Spleen (tissue), 7 donors: ENCODE data around the gene SLC35E2B.

ENCODE experiments used
- POLR2A ChIP-seq, 3 donors: fragments of 450-650 bp; IDR thresholded peaks; one replicate each; pipeline ENCODE4 v1.5.1; 2017; ENCODE audit warnings: antibody characterized with exemption in 3 of 3, mild to moderate bottlenecking in 1 of 3
- POLR2AphosphoS5 ChIP-seq, 3 donors: sonication (generic); formaldehyde crosslinking; IDR thresholded peaks; one replicate each; pipeline ENCODE4 v1.5.1; 2017; ENCODE audit warnings: antibody characterized with exemption in 3 of 3
- TF ChIP-seq, protein P1 (sequence below), 11 experiments: fragments of 200-600 bp in 7 of 11; fragments of 450-650 bp in 4 of 11; sonication (generic) in 4 of 11; IDR thresholded peaks in 8 of 11; conservative IDR thresholded peaks in 3 of 11; 1 replicate in 7 of 11; 2 replicates in 4 of 11; pipeline versions ENCODE4 v1.4.0 to v1.8.0; 2016 to 2021; ENCODE audit warnings: antibody characterized with exemption in 11 of 11, inconsistent platforms in 4 of 11, mild to moderate bottlenecking in 1 of 11
- donor health status: DM: no; HTN: no; CAD: no; lungs with moderate emphysema.
- donor health status: DM: no; HTN: no; CAD: no.
- donor health status: DM: no; HTN: no; CAD: no.

DNA sequence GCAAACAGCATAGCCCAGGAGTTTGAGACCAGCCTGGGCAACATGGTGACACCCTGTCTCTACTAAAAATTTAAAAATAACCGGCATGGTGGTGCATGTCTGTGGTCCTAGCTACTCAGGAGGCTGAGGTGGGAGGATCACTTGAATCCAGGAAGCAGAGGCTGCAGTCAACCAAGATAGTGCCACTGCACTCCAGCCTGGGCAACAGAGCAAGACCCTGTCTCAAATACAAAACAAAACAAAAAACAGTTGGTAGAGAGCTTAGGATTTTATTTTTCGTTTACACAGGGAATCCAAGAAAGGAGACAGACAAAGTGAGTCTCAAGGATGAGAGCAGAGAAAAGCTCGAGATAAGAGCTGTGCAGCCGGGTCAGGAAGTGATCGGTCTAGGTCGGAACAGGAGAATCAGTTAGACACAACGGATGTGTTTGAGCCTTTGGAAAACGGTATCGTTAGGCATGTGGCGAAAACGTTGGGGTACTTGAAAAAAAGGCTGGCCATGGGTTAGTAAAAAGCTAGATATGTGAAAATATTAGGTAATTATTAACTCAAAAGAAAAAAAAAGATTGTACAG, 79.0 kb downstream of the SLC35E2B start:
- TF ChIP-seq, protein P1, sequence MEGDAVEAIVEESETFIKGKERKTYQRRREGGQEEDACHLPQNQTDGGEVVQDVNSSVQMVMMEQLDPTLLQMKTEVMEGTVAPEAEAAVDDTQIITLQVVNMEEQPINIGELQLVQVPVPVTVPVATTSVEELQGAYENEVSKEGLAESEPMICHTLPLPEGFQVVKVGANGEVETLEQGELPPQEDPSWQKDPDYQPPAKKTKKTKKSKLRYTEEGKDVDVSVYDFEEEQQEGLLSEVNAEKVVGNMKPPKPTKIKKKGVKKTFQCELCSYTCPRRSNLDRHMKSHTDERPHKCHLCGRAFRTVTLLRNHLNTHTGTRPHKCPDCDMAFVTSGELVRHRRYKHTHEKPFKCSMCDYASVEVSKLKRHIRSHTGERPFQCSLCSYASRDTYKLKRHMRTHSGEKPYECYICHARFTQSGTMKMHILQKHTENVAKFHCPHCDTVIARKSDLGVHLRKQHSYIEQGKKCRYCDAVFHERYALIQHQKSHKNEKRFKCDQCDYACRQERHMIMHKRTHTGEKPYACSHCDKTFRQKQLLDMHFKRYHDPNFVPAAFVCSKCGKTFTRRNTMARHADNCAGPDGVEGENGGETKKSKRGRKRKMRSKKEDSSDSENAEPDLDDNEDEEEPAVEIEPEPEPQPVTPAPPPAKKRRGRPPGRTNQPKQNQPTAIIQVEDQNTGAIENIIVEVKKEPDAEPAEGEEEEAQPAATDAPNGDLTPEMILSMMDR (IDR thresholded peaks at IDR 0.05 in 8 of 11, conservative IDR thresholded peaks at IDR 0.05 in 3 of 11), result no peak
- TF ChIP-seq POLR2A (IDR thresholded peaks at IDR 0.05), result no peak
- TF ChIP-seq POLR2AphosphoS5 (IDR thresholded peaks at IDR 0.05), result no peak
